Measurements from ENCODE around the gene CACNA1A.

GRCh38 chr19:13210941-13211340 lies 295.3 kb downstream of the CACNA1A start:
- TF ChIP-seq, protein P1, sequence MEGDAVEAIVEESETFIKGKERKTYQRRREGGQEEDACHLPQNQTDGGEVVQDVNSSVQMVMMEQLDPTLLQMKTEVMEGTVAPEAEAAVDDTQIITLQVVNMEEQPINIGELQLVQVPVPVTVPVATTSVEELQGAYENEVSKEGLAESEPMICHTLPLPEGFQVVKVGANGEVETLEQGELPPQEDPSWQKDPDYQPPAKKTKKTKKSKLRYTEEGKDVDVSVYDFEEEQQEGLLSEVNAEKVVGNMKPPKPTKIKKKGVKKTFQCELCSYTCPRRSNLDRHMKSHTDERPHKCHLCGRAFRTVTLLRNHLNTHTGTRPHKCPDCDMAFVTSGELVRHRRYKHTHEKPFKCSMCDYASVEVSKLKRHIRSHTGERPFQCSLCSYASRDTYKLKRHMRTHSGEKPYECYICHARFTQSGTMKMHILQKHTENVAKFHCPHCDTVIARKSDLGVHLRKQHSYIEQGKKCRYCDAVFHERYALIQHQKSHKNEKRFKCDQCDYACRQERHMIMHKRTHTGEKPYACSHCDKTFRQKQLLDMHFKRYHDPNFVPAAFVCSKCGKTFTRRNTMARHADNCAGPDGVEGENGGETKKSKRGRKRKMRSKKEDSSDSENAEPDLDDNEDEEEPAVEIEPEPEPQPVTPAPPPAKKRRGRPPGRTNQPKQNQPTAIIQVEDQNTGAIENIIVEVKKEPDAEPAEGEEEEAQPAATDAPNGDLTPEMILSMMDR (IDR thresholded peaks at IDR 0.05): no peak
- TF ChIP-seq POLR2A (IDR thresholded peaks at IDR 0.05): no peak
